Fibroblast of lung (primary cell): ENCODE results near the gene LRRC55.

Source experiments
- CTCF ChIP-seq, 2 donors: IDR thresholded peaks in 1 of 2; conservative IDR thresholded peaks in 1 of 2; 1 replicate in 1 of 2; 2 replicates in 1 of 2; pipeline ENCODE4 v1.5.1; 2011 to 2012; ENCODE audit warnings: low read length in 2 of 2, control low read depth in 1 of 2, inconsistent platforms in 1 of 2, low read depth in 1 of 2, mild to moderate bottlenecking in 1 of 2
- EZH2 ChIP-seq: IDR thresholded peaks from 2 replicates; pipeline ENCODE4 v1.5.1; 2012; ENCODE audit warnings: low read length, control low read depth, mild to moderate bottlenecking; ENCODE audit errors: missing control alignments

- TF ChIP-seq CTCF (conservative IDR thresholded peaks at IDR 0.05 in 1 of 2, IDR thresholded peaks at IDR 0.05 in 1 of 2; ENCODE audit: low read depth in 1 of 2, low read length in 2 of 2) = no peak
- no peak for TF ChIP-seq EZH2
Observed at GRCh38 chr11:57155838-57156607, 25.7 kb upstream of the LRRC55 start.
